Measurements from ENCODE around the gene DLGAP1. TPM values are rescaled to one million over a fixed set of nuclear protein-coding genes. Genes with fewer than 3 reads are reported as not detected.

DLGAP1 gene
- total RNA-seq, 1 experiment from 2014 or later = 0.53 TPM

DNA sequence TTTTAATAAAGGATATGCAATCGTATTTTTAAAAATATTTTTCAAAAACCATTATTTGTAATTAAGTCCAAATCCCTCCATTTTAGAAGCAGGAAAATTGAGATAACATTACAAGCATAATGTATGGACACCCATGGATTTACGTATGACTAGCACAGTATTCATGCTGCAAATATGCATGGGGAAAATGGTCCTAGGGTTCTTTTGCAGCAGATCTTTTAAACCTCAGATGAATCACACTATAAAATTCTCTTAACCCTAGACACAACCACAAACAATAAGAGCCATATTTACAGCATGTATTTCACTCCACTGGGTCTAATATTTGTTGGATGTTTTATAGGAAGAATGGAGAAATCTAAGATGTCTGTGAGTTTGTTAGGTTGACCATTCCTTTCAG is 551.8 kb downstream of the DLGAP1 start:
- no peak for DNase-seq (ENCODE audit: low spot score)

DNA sequence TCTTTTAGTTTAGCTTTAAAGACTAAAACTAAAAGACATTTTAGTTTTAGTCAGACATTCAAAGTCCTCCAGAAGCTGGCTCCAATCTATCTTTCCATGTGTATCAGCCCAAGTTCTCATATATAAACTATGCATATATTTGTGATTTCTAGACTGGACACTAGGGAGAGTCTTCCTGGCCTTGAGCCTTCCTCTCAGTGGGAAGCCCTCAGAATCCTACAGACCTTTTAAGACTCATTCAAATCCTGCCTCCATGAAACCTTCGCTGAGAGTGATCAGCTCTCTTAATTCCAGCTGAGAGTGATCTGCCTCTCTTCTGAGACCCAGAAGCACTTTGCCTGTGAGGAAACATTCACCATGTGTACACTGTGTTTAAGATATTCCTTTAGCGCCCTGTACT is 552.4 kb downstream of the DLGAP1 start:
- no peak for DNase-seq (ENCODE audit: low spot score)

DNA sequence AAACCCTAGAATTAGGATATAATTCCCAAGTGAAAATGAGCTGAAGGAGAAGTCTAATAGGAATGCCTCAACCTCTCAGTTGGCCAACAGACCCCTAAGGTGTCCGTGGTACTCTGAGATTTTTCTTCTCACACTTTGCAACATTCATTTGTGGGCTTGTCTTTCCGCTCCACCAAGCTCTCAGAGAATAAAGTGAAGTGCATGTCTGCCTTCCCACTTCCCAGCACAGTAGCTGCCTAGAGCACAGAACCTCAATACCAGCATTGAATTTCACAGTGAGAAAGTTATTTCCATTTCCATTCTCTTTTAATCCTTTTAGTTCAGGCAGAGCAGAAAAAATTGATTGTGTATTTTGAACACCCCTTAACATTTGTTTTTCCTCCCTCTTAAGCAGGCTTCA is 553.3 kb downstream of the DLGAP1 start:
- no peak for DNase-seq (ENCODE audit: low spot score)

DNA sequence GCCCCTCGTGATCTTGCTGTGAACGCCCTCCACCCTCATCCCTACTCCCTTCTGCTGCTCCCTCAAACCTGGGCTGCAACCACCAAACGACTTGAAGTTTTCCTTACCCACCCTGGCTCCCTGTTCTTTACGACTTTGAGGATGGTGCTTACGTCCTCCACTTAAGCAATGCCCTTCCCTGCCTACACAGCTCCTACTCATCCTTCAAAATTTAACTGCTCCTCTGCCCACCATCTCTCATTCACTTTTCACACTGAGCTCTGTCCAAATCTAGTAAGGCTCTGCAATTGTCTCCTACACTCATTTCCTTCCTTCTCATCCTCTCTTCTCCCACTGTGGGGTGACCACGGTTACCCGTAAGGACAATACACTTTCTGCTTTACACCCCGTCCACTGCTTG is 554.1 kb downstream of the DLGAP1 start:
- no peak for DNase-seq (ENCODE audit: low spot score)

DNA sequence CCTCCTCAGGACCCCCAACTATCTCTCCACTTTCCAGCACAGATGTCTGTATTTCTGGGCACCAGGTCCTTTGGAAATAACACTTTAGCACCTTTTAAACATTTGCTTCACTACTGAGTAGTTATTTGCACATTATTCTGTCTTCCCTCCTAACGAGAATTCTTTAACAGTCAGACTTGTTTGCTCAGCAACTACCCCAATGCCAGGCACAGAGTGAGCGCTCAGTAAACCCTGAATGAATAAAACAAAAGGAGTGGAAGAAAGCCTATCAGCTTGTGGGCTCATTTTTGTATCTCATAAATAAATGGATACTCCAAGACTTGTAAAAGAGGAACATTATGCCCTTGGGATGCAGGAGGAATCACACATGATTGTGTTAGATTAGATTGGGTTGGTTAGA is 554.8 kb downstream of the DLGAP1 start:
- DNase-seq (ENCODE audit: low spot score) = no peak

DNA sequence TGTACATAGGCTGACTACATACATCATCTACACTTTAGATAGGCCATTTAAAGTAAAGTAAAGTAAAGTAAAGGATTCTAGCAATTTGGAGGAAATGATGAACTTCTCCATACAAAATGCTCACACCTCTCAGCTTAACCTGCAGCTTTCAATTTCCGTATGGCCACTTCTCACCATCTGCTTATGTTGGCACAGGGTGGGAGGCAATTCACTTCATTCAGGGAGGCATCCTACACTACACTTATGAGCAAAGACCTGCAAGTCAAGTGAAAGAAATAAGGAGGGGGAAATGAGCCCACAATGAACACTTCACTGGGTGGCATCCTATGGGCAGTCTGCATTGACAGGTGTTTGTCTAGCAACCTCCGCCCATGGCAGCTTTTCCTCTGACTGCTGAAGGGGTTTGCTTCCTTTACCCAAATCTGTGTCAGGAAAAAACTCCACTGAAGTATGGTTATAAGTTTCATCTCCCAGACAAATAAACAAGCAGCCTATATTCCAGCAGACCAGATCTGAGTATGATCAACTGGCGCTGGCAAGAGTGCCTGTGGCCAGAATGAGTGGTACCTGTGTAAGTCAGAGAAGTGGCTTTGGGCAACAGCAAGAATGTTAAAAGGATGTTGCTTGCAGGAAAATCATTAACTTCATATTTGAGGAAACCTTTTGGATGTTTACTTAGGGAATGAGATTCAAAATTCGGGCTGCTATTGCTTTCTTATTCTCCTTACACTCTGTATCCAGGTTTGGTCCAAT is 556.1 kb downstream of the DLGAP1 start:
- no peak for DNase-seq (ENCODE audit: low spot score)

DNA sequence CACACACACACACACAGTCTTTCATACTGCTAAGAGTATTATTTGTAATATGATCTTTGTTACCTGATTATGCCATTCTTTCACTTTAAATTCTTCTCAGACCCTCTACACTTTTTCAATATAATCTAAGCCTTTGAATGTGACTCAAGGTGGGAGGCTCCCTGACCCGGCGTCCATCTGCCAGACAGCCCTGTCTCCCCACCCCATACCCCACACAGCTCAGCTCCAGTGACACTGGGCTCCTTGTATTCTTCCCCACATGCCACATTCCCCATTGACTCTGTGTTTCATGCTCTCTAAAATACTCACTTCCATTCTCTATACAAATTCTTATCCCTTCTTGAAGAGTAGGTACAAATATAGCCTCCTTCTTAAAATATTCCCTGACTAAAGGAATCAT is 563.0 kb downstream of the DLGAP1 start:
- DNase-seq (ENCODE audit: low spot score) = no peak

DNA sequence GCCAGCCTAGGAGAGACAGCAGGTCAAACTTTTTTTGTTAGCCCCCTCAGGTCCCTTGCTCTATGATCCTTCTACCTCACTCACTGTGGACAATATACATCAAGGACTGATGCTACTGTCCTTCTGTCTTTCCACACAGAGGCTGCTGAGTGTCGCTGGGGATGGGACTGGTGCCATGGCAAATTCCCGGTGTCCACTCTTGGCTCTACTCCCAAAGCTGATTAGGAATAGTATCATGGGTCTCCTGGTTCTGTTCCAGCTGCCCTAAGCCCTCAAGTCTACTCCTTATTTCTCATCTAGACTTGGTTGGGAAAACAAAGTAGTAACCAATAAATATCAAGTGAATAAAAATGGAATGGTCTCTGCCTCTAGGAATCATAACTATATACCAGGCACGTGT is 563.9 kb downstream of the DLGAP1 start:
- DNase-seq (ENCODE audit: low spot score) = no peak

DNA sequence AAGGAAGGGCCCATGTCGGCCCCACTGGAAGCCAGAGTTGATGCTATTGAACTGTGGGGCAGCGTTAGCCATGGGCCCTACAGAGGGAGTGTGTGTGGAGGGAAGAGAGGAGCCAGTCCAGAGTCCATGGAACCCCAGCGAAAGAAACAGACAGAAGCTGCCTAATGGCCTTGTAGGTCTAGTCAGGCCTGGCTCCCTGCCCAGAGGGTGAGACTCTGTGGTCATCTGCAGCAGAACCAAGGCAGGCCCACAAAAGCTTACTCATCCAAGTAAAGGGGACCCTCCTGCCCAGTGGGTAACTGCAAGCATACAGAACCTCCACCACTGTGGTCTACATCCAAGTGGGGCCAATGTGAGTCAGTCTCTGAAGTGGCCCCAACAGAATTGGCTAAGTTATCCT is 565.3 kb downstream of the DLGAP1 start:
- no peak for DNase-seq (ENCODE audit: low spot score)

DNA sequence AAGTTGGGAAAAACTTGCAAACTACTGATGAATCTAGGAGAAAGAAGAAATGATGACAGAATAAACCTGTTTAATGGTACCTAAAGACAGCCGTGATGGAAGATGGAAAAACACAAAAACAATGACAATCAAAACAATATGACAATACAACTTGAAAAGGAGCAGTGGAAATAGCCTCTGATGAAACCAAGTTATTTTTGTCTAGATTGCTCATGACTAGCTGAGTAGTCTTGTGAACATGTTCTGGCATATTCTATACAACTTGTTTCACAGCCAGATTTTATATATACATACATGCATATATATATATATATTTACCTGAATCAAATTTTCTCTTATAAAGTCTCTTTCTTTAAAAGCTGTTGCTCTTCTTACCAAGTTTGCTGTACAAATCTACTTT is 566.0 kb downstream of the DLGAP1 start:
- no peak for DNase-seq (ENCODE audit: low spot score)

DNA sequence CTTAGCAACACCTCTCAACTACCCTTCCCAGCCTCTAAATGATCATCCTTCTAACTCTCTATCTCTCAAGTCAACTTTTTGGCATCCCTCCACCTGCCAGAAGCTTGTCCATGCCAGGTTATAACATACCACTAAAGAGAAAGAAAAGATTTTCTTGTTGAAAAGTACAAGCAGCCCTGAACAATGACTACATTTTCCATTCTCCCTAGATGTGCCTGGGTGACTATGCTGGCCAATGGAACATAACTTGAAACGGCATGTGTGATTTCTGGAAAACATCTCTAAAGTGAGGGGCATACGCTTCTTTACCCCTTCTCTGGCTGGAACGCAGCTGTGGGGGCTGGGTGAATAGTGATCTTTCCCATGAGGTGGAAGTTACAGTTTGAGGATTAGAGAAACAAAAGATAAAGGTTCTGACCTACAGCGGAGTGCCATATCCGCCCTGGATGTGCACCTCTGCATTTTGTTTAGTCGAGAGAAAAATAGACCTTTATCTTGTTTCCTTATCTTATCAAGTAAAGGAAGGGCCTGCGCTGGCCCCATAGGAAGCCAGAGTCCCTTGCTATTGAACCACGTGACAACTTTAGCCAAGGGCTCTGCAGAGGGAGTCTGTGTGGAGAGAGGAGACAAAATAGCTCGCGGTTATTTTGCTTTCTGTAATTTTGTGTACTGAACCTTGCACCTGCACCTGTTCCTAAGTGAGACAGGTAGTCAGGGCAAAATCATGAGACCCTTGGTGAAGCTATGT is 568.4 kb downstream of the DLGAP1 start:
- no peak for DNase-seq (ENCODE audit: low spot score)

DNA sequence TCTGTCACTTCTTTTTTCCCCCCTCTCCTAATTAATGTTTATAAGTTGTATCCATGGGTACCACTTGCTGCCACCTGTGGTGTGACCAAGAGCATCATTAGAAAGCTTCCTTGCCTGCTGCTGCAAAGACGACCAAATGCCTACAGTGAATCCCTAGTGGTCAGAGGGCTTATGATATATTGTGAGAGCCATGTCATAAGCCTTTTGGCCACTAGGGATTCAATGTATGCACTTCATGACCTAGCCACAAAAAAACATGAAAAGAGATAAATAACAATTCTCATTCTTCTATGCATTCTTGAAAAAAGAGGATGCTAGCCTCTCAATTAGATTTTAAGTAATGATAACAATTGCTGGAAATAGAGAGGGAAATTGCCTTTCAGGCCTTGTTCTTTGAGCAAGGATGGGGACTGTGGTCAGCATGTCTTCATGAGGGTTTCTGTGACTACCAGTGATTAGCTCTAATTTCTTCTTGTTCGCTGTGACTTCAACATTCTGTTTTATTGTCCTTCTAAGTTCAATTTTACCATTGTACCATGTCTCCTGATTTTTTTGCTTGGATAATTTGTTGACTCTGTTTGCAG is 569.8 kb downstream of the DLGAP1 start:
- peak; percentile 68 for DNase-seq (ENCODE audit: low spot score)

DNA sequence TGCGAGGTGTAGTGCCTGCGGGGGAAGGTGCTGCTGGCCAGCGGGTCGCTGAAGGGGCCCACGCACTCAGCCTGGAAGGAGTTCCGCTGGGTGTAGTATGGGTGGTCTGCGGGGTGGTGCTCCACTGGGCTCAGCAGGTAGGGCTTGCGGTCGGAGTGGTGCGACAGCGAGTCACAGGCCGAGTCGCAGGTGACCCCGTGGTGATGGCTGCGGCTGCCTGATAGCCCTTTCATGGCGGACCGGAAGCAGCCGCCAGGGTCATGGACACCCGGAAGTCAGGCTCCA is 575.3 kb downstream of the DLGAP1 start:
- DNase-seq (ENCODE audit: low spot score) = no peak

DNA sequence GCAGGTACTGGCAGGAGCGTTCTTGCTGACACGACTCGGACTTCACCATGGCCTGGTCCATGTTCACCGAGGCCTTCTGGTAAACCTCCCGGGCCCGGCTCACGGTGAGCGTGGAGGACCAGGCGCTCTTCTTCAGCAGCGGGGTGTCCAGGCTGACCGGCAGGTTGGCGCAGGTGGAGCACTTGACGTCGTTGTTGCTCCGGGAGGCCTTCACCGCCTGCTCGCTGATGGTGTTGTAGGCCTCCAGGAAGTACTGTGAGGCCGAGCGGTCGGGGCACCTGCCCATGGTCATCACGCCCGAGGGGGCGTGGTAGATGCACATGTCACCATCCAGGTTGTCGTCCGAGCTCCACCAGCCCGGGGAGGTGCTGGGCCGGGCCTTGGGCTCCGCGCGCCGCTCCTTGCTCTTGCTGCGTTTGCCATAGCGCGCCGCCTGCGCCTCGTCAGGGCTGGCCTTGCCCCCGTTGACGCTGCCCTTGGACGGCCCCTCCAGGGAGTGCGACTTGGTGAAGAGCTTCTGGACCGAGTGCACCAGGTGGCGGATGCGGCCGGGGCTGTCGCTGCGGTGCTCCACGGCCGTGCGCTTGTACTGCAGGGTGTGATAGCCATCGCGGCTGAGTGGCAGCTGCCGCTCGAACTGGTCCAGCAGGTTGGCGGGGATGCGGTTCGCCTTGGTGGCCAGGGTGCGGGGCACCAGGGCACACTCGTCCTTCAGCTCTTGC is 575.8 kb downstream of the DLGAP1 start:
- no peak for DNase-seq (ENCODE audit: low spot score)

DNA sequence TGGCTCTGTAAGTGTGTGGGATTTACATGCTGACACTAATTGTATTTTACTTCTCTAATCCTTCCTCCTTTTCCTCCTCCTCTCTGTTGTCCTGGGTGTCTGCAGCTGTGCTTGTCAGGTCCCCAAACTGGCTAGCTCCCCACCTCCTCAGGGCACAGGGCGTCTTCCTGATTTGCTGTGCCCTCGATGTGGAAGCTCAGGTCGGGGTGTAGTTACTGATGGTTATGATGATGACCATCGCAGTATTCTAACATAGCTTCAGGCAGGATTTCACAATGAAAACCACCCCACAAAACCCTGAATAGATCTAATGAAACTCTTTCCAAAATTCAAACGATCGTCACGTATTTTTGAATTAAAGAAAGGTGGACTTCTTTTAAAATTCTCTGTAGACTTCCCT is 576.7 kb downstream of the DLGAP1 start:
- DNase-seq (ENCODE audit: low spot score) = no peak

DNA sequence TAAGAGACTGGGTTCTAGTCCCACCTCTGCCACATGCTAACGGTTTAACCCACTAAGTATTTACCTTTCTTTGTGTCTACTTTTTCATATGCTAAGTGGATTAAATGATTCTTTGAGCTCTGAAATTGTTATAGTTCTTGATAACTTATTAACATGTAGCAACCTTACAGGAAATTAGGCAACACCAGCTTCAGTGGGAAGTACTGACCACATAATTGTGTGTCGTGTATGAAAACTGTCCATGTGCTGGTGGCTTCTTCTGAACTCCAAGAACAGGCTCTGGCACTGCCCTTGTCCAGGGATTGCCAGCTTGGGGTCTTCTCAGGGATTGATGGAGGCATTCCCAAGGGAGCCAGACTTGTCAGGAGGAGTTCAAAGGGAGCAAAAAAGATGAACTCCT is 577.4 kb downstream of the DLGAP1 start:
- DNase-seq (ENCODE audit: low spot score) = no peak

DNA sequence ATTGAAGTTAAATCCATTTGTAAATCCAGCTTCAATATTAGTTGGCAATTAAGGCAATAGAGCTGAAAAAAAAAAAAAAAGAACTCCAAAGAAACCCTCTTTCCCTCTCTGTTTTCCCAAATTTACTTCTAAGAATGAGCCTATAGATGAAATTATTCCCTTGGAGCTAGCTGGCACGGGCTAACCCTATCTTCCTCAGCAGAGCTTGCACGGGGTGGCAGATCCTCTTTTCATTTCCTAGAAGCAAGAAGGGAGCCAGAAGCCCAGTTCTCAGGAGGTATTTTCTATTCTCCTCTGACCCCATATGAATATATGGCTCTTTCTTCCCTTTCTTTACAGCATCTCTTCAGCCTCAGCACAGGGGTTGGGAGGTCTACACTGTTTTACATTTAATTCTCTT is 579.1 kb downstream of the DLGAP1 start:
- DNase-seq (ENCODE audit: low spot score) = no peak

DNA sequence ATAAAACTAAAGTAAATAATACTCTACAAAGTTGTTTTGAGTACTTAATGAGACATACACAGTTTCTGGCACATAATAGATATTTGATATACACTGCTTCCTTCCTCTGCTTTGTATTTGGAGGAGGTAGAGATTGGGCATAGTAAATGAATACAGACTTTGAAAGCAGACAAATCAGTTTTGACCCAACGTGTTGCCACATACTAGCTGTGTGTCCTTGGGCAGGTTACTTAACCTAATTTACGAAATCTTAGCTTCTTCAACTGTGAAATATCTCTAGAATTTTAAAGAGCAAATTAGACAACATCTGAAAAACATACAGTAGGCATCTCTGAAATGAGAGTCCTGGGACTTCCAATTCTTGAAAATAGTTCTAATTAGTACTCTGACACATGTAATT is 579.7 kb downstream of the DLGAP1 start:
- DNase-seq (ENCODE audit: low spot score) = no peak

DNA sequence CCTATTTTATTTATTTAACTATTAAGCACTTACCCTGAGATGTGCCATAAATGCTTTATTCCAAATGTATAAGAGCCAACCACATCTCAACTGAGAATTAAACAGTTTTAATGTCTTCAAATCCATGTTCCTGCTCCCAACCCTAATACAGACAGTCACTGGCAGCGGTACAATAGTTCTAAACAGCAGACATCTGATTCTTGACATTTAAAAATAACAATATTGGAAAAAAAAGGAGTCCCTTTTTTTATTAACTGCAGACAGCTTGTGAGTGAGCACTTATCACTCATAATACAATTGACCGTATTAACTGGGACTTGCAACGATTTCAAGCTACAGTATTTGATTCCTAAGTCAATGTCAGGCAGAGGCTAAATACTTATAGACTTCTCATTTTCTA is 580.5 kb downstream of the DLGAP1 start:
- DNase-seq (ENCODE audit: low spot score) = no peak

DNA sequence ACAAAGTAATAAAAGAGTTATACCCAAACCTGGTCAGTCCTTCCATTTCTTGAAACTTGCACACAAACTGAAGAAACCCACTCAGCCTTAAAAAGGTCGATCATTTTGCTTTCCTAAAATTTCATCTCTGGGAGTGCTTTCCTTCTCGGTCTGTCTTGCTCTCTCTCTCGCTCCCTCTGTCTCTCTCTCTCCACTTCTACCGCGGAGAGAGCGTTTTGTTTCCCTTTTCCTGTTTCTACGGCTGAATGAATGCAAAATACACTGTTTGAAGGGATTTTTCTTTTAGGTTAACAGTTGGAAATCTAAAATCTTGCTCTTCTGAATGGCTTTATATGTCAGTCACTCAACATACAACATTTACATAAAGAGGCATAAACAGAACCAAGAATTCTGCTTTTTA is 581.0 kb downstream of the DLGAP1 start:
- DNase-seq (ENCODE audit: low spot score) = no peak

DNA sequence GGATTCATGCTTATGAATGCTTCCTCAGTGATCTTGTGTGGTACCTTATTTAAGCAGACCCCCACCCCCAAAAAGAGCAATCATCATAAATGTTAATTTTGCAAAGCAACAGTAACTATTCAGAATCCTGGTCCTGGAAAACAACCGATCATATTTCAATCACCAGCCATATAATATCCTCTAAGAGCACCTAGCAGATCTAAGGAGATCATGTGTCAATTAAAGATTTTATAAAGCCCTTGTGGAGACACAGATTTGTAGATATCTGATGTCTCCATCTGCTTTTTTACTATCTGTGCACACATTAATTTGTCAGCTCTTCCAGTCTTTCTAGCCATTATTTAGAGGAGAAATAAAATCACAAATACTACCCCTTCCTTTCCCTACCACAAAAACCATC is 581.4 kb downstream of the DLGAP1 start:
- DNase-seq (ENCODE audit: low spot score) = no peak

DNA sequence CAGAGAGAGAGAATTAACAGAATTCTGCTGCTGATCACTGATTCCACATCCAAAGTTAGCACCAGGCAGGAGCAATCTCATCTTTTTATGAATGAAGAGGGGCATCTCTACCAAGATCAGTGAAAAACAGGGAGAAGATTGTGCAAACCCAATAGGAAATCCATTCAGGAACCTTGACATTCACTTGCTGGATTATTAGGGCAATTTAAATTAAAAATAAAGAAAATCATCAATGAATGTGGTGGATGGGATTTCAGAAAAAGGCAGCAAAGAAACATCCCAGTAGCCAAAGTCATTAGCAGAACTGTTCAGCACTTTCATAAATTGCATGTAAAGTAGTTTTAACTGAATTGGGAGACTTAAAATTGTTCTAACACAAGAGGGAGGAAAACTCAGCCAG is 581.9 kb downstream of the DLGAP1 start:
- no peak for DNase-seq (ENCODE audit: low spot score)

DNA sequence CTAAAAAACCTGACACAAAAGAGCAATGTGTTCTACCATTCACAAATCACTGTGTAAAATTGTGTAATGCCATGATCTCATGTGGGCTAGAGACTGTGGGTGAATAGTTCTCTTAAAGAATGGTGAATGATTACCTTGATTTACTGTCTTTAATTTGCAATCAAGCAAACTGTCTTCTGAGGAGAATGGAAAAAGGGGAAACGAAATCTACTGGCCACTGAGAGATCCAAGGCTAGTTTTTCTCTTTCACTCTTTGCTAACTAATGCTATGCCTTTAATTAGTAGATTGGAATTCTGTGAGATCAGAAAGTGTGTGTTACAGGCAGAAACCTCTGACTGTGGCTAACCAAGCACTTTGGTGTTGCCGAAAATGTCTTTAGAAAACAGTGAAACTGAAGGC is 582.5 kb downstream of the DLGAP1 start:
- no peak for DNase-seq (ENCODE audit: low spot score)

All from HT-29 (cell line).